ENCODE measurements around the gene MICAL2.

MICAL2 gene

GRCh38 chr11:12118949-12119348 lies 8.6 kb downstream of the MICAL2 start:
- DNase-seq (ENCODE audit: low read depth), result no peak

GRCh38 chr11:12119502-12119901 lies 9.1 kb downstream of the MICAL2 start:
- no peak for DNase-seq (ENCODE audit: low read depth)

GRCh38 chr11:12120031-12121008 lies 9.9 kb downstream of the MICAL2 start:
- DNase-seq (ENCODE audit: low read depth), result no peak

- no peak for DNase-seq (ENCODE audit: low read depth)
Measured at GRCh38 chr11:12121011-12121410, 10.6 kb downstream of the MICAL2 start.

GRCh38 chr11:12121517-12121916 lies 11.1 kb downstream of the MICAL2 start:
- DNase-seq (ENCODE audit: low read depth), result no peak

- no peak for DNase-seq (ENCODE audit: low read depth)
Measured at GRCh38 chr11:12122083-12122482, 11.7 kb downstream of the MICAL2 start.

- DNase-seq (ENCODE audit: low read depth), result no peak
Measured at GRCh38 chr11:12123273-12123672, 12.9 kb downstream of the MICAL2 start.

- no peak for DNase-seq (ENCODE audit: low read depth)
Measured at GRCh38 chr11:12123799-12124198, 13.4 kb downstream of the MICAL2 start.

GRCh38 chr11:12124306-12124705 lies 13.9 kb downstream of the MICAL2 start:
- no peak for DNase-seq (ENCODE audit: low read depth)

- no peak for DNase-seq (ENCODE audit: low read depth)
Measured at GRCh38 chr11:12125609-12126149, 15.3 kb downstream of the MICAL2 start.

- DNase-seq (ENCODE audit: low read depth), result no peak
Measured at GRCh38 chr11:12126344-12127019, 16.1 kb downstream of the MICAL2 start.

GRCh38 chr11:12127206-12127898 lies 17.0 kb downstream of the MICAL2 start:
- no peak for DNase-seq (ENCODE audit: low read depth)

GRCh38 chr11:12128301-12128751 lies 17.9 kb downstream of the MICAL2 start:
- no peak for DNase-seq (ENCODE audit: low read depth)

GRCh38 chr11:12129227-12129626 lies 18.8 kb downstream of the MICAL2 start:
- DNase-seq (ENCODE audit: low read depth), result no peak

- DNase-seq (ENCODE audit: low read depth), result no peak
Measured at GRCh38 chr11:12130180-12130980, 20.0 kb downstream of the MICAL2 start.

- no peak for DNase-seq (ENCODE audit: low read depth)
Measured at GRCh38 chr11:12131943-12132789, 21.8 kb downstream of the MICAL2 start.

- DNase-seq (ENCODE audit: low read depth), result no peak
Measured at GRCh38 chr11:12132790-12133145, 22.4 kb downstream of the MICAL2 start.

- DNase-seq (ENCODE audit: low read depth), result no peak
Measured at GRCh38 chr11:12133547-12134235, 23.3 kb downstream of the MICAL2 start.

GRCh38 chr11:12134236-12134585 lies 23.8 kb downstream of the MICAL2 start:
- DNase-seq (ENCODE audit: low read depth), result no peak

GRCh38 chr11:12135185-12135584 lies 24.8 kb downstream of the MICAL2 start:
- DNase-seq (ENCODE audit: low read depth), result no peak

All from stimulated activated CD8-positive, alpha-beta memory T cell treated with anti-CD3 and anti-CD28 coated beads, Interleukin-12 subunit alpha, Interleukin-12 subunit beta, amount 100 ng/mL, for 1 hour (primary cell).